RKO (cell line): ENCODE measurements around the gene ARHGAP4.

Experiments used
- DNase-seq: peaks from one replicate; pipeline ENCODE4 v3.0.0-alpha.2; 2016; ENCODE audit warnings: low spot score

ARHGAP4 gene

DNA sequence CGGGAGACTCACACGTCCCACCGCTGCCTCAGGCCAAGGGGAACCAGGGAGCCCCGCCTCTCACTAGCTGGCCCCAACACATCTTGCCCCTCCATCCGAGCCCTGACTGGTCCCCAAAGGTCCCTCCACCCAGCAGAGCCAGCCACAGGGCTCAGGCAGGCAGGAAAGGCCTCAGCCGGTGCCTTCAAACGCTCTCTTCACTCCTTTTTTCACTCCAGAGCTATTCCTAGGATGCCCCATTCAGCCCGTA, 1.5 kb upstream of the ARHGAP4 start:
- no peak for DNase-seq

DNA sequence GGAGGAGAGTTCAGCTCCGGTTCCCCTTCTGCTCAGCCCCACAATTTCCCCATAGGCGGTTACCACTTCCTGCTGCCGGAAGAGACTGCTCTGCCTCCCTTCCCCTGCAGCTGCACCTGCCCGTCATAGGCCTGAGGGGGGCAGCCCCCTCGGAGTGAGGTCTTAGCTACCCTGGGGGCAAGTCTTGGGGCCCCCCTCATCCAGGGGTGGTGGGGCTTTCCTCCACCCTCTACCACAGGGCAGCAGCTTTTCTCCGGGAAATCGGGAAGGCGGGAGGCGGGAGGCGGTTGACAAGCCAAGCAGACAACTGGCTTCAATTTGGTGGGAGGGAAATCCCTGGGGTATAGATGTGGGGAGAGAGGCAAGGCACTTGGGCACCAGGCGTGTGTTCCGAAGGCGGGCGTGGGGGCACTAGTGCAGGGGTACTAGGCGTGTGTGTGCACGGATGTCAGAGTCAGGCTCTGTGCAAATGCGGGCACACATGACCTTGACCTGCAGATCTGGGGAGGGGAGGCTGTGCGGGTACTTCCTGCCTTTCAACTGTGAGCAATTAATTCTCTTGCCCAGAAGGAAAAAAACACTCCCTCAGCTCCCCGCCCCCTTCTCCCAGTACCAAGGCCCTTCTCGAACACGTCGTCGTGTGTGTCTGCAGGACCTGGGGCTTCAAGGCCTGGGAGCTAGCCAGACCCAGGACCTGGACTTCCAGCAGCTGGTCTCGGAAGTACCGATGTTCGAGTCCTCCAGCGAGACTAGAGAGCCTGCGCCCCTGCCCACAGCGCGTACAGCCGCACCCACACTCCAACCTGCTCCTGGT, 1.0 kb upstream of the ARHGAP4 start:
- peak; percentile 31 for DNase-seq

DNA sequence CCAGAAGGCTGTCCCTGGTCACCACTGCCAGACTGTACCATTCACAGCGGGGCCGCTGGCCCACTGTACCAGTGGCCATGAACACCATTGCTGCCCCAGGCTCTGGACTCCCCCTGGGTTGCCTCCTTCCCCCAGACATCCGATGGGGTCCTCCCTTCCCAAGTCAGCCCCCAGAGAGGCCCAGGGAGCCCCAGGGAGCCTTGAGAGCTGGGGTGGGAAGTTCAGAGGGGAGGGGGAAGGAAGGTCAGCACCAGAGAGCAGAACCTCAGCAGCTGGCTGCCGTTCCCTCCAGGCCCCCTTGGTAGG, 441 bp upstream of the ARHGAP4 start:
- DNase-seq: no peak

DNA sequence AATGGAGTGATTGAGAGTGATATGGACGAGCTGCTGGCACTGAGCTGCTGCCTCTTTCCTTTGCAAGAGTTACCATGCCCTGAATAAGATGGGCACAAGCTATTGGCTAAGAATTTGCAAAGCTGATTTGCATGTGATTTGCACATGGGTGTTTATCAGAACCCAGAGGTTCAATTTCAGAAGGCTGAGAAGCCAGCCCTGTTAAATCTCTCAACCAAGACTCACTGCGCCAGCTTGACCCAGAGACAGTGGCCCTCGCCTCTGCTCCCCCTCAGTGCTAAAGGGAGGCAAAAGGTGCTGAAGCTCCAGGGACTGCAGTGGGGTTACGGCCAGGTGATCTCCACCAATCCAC, 701 bp downstream of the ARHGAP4 start:
- DNase-seq: no peak

DNA sequence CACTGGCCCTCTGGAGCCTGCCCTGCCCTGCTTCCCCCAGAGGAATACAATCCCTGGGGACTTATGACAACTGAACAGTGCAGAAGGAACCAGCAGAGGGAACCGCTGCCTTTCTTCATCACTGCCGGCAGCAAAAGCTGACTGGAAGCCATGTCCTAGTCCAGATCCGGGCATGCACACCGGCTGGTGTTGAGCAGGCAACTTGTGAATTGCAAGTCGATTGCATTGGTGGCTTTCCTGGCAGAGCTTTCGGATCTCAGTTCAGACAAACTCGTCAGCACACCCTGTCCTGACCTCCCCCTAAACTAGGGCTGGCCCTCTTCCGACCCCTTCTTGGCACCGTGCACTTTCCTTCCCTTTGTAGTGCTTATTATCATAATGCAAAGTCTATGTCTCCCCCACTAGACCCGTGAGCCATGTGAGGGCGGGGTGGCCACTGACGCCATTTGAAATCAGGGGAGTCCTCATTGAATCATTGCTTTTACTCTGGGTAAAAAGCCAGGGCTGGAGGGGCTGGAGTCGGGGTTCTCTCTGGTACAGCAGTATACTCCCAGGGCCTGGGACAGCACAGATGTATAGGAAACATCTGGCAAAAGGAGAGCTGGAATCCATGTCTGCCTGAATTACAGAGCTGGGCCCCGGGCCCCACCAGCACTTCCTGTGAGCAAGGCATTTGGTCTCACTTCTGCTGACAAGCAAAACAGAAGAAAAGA, 1.8 kb downstream of the ARHGAP4 start:
- DNase-seq: peak; percentile 65

DNA sequence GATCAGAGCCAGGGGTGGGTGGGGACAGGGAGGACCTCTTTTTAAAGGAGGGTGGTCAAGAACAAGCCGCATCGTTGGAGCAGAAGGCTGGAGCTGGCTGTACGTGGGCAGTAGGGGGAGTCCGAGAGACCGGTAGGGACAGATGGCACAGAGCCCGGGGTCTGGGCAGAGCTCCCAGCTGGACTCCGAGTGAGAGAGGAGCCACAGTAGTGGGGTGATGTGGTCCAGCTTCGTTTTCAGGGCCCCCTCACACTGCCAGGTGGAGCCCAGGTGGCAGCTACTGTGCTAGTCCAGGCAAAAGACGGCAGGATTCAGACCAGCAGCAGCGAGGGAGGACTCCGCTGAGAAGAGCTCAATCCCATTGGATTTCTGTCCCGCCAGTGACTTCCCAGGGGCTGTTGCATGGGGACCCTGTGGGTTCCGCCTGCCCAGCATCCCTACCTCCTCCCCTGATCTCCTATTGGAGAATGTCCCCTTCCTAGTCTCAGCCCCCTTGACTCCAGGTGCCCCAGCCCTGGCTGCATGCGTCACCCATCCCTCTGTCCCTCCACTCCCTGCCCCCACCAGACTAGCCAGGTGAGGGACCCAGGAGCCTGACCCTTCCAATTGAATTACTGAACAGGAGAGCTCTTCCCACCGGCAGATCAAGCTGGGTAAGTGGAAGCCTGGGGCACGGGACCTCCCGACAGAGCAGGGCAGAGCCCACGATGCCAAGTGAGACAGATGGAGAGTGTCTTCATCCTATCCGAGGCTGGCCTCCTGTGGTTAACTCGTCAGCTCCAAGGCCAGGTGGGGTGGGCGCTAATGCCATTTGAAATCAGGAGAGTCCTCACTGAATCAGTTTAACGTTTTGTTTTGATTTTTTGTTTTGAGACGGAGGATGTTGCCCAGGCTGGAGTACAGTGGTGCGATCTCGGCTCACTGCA, 2.9 kb downstream of the ARHGAP4 start:
- DNase-seq: peak; percentile 54

DNA sequence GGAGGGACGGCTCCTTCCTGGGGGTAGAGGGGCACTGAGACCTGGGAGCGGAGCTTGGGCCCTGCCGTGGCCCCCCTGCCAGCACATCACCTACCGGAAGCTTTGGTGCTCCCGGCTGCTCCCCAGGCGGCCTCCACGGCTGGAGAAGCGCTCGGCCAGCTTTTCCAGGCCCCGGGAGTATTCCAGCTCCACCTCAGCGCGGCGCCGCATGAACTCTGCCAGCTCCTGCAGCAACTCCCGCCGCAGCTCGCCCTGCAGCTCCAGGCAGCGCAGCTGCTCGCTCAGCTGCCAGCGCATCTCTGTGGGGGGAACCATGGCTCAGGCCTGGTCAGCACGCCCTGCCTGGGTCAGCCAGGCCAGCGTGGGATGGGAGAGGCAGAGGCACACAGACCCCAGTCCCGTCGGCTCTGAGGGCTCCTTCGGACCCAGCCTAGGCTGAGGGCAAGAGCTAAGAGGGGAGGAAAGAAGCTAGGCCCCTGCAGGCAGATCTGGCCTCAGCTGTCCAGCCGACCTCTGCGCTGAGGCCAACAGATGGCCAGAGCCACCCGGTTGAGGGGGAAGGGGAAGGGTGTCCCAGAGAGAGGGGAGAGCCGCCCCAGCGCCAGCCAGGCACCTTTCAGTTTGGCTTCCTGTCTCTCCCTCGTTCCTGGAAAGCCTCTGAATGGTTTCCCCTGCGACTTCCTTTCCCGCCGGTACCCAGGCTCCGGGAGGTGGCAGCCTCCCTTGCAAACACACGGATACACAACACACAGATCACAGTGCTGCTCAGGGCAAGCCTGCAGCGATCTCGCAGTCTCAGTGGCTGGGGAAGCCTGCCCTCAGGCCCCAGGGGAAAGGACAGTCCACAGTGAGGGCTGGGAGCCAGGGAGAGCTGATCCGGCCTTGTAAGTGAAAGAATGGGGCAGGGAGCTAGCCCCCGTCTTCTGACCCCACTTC, 4.3 kb downstream of the ARHGAP4 start:
- no peak for DNase-seq

DNA sequence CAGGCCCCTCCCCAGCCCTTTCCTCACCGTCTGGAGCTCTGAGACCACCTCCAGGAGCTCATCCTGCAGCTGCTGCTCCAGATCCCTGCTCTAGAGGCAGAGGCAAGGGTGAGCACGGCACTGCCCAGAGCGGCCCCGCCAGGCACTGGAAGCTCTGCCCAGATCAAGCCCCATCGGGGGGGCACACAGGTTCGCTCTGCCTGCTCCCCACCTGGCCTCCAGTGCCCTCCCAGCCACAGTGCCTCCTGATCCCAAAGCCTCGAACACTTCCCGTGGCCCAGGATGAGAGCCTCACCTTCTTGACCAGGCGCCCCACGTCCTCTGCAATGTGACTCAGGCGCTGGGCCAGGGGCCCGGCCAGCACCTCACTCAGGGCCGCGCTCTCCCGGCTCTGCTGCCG, 5.0 kb downstream of the ARHGAP4 start:
- no peak for DNase-seq

DNA sequence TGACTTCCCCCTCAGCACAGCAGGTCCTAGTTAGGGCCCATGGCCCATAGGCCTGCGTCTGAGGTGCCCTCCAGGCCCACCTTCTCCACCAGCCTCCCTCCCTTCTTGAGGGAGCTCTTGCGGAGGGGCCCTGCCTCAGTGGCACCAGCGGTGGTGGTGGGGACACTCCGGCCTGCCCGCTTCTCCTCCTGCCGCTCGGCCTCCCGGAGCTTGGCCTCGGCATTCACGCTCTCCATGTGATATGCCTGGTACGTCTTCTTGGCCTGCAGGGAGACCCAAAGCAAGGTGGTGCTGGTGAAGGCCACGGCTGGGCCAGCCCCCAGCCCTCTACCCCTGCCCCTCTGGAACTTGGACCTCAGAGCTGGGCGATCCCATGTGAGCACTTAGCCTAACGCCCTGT, 5.5 kb downstream of the ARHGAP4 start:
- no peak for DNase-seq

DNA sequence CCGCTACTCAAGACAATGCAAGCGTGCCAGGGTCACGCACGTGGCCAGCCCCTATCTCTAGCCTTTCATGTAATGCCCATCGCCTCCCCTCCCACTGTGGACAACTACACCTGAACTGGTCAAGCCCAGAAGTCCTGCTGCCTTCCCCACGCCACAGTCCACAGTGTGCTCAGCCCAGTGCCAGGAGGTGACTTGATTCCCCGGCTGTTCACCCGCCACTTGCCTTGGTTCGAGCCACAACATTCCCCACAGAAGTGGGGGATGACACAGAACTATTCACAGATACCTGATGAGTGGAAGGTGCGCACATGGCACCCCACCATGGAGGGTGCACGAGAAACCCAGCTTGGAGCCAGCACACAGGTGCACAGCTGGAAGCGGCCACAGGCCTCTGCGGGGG, 6.8 kb downstream of the ARHGAP4 start:
- DNase-seq: no peak

DNA sequence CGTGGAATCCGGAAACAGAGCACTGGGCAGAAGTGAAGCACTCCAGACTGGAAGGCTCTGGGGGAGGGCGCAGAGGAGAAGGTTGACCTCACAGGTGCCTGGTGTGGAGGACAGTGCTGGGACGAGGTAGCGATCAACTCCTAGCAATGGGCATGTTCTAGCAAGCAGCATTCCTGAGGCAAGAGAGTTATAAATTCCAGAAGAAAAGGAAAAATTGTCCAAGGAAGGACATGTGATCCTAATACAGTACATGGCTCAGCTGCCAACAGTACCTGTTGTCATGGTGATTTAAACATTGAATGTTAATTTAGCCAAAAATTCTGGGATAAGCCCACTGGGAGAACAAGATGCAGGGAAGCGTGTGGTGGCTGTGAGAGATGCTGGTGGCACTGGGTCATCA, 8.2 kb downstream of the ARHGAP4 start:
- no peak for DNase-seq

DNA sequence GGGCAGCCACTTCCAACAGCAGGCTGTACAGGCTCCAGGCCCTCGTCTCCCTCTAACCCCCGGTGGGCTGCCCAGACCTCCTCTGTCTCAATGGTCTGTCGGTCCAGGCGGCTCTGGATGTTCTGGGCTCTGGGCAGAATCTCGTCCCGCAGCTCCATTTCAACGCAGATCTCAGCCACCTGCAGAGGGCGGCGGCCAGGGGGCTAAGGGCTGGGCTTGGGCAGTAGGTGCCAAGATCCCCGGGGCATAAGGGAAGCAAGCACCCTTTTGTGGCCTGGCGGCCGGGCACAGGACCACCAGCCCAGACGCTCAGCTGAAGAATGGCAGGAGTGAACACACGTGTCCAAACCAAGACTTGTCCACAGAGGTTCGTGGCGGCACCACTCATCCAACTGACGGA, 12.4 kb downstream of the ARHGAP4 start:
- DNase-seq: no peak

DNA sequence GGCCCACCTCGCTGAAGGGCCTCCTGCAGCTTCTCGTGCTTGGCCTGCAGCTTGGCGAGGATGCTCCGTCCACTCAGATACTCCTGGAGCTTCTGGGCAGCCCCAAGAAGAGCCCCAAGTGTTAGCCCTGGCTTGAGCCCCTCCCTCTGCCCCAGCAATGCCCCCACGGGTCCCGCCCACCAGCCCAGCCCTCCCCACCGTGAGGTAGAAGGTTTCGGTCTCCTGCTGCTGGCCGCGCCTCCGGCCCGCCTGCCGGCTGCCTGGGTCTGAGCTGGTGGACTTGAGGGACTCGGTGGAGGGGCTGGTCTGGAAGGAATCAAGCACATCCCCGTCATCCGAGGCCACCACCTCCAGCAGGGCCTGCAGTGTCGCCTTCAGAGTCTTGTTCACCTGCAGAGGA, 12.9 kb downstream of the ARHGAP4 start:
- DNase-seq: no peak

DNA sequence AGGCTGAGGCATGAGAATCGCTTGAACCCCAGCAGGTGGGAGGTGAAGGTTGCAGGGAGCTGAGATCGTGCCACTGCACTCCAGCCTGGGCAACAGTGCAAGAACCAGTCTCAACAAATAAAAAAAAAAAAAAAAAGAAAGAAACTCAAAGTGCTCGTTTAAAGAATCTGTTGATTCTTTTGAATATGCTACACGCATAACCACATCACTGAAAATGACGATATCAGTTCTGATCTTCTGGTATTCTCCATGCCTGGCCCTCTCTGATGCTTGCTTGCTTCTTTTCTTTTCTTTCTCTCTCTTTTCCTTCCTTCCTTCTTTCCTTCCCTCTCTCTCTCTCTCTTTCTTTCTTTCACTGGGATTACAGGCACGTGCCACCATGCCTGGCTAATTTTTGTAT, 14.3 kb downstream of the ARHGAP4 start:
- no peak for DNase-seq

DNA sequence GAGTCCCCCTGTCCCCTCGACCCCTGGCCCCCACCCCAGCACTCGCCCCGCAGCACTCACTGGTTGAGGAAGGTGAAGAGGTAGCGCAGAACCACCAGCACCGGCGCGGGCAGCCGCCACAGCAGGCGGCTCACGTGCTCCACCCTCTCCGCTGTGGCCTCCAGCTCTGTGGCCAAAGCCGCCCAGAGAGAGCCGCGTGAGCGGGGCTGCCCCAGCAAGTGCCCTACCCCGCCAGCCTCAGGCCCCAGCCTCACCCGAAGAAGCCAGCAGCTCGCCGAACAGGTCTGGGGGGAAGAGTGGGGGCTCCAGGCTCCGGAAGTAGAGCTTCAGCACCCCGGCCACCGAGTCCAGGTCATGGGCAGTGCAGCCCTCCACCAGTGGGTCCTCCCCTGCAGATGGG, 15.6 kb downstream of the ARHGAP4 start:
- DNase-seq: no peak

DNA sequence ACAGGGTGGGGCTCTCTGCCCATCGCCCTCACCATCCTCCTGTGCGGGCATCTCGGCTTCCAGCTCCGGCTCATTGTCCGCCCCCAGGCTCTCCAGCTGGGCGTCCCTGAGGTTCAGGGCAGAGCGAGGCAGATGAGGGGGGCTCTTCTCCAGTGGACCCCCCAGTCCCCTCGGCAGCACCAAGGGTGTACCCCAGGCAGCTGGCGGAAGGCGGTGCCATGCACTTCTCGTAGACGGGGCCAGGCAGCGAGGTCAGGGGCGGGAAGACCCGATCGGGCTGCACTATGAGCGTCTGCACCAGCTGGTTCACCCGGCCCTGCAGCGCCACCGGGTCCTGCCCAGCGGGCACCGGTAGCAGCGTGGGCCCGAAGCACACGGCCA, 16.1 kb downstream of the ARHGAP4 start:
- no peak for DNase-seq

DNA sequence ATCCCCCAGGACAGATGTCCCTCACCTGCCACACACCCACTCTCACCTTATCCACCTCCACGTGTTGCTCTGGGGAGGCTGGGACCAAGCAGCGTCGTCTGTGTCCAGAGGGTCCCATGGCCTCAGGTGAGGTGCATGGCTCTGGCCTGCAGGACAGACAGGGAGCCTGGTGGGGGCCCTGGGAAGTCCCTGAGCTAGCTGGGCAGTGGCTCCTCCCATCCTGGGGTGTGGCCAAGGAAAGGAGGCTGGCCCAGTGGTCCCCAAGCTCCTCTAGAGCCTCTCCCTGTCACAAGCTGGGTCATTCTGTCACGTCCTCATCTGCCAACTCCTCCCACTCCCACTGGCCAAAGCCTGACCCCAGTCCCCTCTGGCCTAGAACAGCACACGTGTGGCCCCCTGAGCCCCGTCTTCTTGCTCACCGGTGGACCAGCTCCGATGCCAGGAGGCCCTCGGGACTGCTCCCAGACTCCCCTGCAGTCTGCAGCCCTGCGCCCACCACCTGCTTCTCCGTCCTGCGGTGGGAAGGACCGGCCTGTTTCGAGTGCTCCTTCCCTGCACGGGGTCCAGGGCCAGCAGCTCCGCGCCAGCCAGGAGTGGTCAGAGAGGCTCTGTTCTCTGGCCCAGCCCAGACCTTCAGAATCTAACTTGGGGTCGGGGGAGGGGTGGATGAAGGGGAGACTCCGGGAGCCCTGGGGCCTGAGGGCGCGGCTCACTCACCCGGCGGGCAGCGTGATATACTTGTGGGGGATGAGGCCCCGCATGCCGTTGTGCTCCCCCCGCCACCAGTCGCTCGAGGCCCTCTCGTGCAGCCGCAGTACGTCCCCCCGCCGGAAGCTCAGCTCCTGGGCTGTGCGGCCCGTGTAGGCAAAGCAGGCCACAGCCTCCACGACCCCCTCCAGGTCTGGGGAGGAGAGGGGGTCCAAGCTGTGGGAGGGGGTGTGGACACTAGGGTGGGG, 16.8 kb downstream of the ARHGAP4 start:
- no peak for DNase-seq

DNA sequence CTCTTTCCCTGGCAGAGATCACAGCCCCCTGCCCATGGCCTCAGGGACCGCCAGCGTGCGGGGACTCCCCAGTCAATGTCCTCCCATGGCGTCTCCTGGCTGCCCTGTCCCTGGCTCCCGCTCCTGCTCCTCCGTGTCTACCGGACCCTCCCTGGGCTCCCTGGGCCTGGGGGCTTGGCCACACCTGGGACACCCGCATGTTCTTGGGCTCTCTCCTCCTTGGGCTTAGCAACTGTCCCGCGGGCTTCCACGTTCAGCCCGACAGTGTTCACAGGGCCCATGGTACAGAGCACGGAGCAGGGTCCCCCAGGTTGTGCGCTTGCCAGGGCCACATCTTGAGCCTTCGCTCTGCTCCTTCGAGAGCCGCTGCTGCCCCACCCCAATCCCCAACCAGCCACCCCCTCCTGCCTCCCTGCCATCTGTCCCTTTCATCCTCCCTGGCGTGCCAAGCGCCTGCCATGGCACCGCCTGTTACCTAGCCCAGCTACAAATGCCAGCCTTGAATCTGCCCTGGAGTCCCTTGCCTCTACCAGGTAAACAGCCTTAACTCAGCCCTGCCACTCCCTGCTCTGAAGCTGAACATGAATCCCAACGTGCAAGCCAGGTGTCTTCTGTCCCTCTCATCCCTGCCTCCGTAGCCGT, 17.7 kb downstream of the ARHGAP4 start:
- DNase-seq: no peak

DNA sequence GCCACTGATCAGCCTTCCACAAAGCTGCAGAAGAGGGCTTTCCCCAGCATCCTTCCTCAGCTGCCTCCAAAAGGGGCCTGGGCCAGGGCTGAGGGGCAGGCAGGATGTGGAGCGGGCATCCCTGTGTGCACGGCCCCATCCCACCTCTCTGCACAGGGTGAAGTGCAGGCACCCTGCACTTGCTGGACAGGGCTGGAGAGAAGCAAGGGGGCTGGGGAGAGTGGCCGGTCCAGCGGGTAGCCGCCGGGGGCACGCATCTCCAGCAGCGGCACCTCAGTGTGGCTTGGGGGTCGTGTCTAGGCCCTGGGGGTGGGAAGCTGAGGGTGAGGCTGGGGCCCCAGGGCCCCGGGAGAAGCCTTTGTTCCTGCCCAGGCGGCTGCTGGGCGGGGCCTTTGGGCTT, 18.6 kb downstream of the ARHGAP4 start:
- DNase-seq: no peak

DNA sequence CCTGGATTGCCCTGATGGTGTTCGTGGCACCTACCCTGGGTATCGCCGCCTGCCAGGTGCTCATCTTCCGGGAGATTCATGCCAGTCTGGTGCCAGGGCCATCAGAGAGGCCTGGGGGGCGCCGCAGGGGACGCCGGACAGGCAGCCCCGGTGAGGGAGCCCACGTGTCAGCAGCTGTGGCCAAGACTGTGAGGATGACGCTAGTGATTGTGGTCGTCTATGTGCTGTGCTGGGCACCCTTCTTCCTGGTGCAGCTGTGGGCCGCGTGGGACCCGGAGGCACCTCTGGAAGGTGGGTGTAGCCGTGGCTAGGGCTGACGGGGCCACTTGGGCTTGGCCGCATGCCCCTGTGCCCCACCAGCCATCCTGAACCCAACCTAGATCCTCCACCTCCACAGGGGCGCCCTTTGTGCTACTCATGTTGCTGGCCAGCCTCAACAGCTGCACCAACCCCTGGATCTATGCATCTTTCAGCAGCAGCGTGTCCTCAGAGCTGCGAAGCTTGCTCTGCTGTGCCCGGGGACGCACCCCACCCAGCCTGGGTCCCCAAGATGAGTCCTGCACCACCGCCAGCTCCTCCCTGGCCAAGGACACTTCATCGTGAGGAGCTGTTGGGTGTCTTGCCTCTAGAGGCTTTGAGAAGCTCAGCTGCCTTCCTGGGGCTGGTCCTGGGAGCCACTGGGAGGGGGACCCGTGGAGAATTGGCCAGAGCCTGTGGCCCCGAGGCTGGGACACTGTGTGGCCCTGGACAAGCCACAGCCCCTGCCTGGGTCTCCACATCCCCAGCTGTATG, 19.7 kb downstream of the ARHGAP4 start:
- no peak for DNase-seq
